ENCODE results near the gene GUCY2C. TPM values are rescaled to one million over a fixed set of nuclear protein-coding genes. Genes with fewer than 3 reads are reported as not detected.

Gene GUCY2C
- total RNA-seq, 1 experiment from 2014 or later, result 0.11 TPM

- DNase-seq (ENCODE audit: low read depth, low spot score), result no peak
- in situ Hi-C loops (cut with HindIII; ENCODE audit: low pct_unique_long_range_greater_than_20kb, low sequenced_read_pairs), result no loop called here
These were observed 45.6 kb downstream of the GUCY2C start for GRCh38 chr12:14650789-14651188.

- in situ Hi-C loops (cut with HindIII; ENCODE audit: low pct_unique_long_range_greater_than_20kb, low sequenced_read_pairs), result no loop called here
- DNase-seq (ENCODE audit: low read depth, low spot score), result no peak
These were observed 49.2 kb downstream of the GUCY2C start for GRCh38 chr12:14647028-14647750.

GRCh38 chr12:14643251-14643650 is 53.1 kb downstream of the GUCY2C start:
- in situ Hi-C loops (cut with HindIII; ENCODE audit: low pct_unique_long_range_greater_than_20kb, low sequenced_read_pairs), result no loop called here
- DNase-seq (ENCODE audit: low read depth, low spot score), result no peak

GRCh38 chr12:14638066-14638465 is 58.3 kb downstream of the GUCY2C start:
- DNase-seq (ENCODE audit: low read depth, low spot score), result no peak
- in situ Hi-C loops (cut with HindIII; ENCODE audit: low pct_unique_long_range_greater_than_20kb, low sequenced_read_pairs), result no loop called here

- in situ Hi-C loops (cut with HindIII; ENCODE audit: low pct_unique_long_range_greater_than_20kb, low sequenced_read_pairs), result no loop called here
- DNase-seq (ENCODE audit: low read depth, low spot score), result no peak
These were observed 60.6 kb downstream of the GUCY2C start for GRCh38 chr12:14635776-14636175.

- DNase-seq (ENCODE audit: low read depth, low spot score), result no peak
- in situ Hi-C loops (cut with HindIII; ENCODE audit: low pct_unique_long_range_greater_than_20kb, low sequenced_read_pairs), result no loop called here
These were observed 65.6 kb downstream of the GUCY2C start for GRCh38 chr12:14630793-14631192.

GRCh38 chr12:14629832-14630710 is 66.3 kb downstream of the GUCY2C start:
- DNase-seq (ENCODE audit: low read depth, low spot score), result peak; percentile 84
- in situ Hi-C loops (cut with HindIII; ENCODE audit: low pct_unique_long_range_greater_than_20kb, low sequenced_read_pairs), result no loop called here

GRCh38 chr12:14628771-14629170 is 67.6 kb downstream of the GUCY2C start:
- DNase-seq (ENCODE audit: low read depth, low spot score), result no peak
- in situ Hi-C loops (cut with HindIII; ENCODE audit: low pct_unique_long_range_greater_than_20kb, low sequenced_read_pairs), result no loop called here

- DNase-seq (ENCODE audit: low read depth, low spot score), result no peak
- in situ Hi-C loops (cut with HindIII; ENCODE audit: low pct_unique_long_range_greater_than_20kb, low sequenced_read_pairs), result loop anchor here (25.0 kb wide), 1 partner anchor 110 kb away; no protein-coding TSS in a partner anchor
These were observed 74.6 kb downstream of the GUCY2C start for GRCh38 chr12:14621826-14622225.

- no peak for DNase-seq (ENCODE audit: low read depth, low spot score)
- in situ Hi-C loops (cut with HindIII; ENCODE audit: low pct_unique_long_range_greater_than_20kb, low sequenced_read_pairs), result loop anchor here (25.0 kb wide), 1 partner anchor 108 kb away; no protein-coding TSS in a partner anchor
These were observed 76.5 kb downstream of the GUCY2C start for GRCh38 chr12:14619741-14620501.

GRCh38 chr12:14618983-14619382 is 77.4 kb downstream of the GUCY2C start:
- in situ Hi-C loops (cut with HindIII; ENCODE audit: low pct_unique_long_range_greater_than_20kb, low sequenced_read_pairs), result loop anchor here (25.0 kb wide), 1 partner anchor 107 kb away; no protein-coding TSS in a partner anchor
- peak; percentile 65 for DNase-seq (ENCODE audit: low read depth, low spot score)

- no peak for DNase-seq (ENCODE audit: low read depth, low spot score)
- in situ Hi-C loops (cut with HindIII; ENCODE audit: low pct_unique_long_range_greater_than_20kb, low sequenced_read_pairs), result loop anchor here (25.0 kb wide), 1 partner anchor 102 kb away; no protein-coding TSS in a partner anchor
These were observed 81.7 kb downstream of the GUCY2C start for GRCh38 chr12:14614704-14615121.

- no peak for DNase-seq (ENCODE audit: low read depth, low spot score)
- in situ Hi-C loops (cut with HindIII; ENCODE audit: low pct_unique_long_range_greater_than_20kb, low sequenced_read_pairs), result loop anchor here (25.0 kb wide), 1 partner anchor 101 kb away; no protein-coding TSS in a partner anchor
These were observed 82.7 kb downstream of the GUCY2C start for GRCh38 chr12:14613718-14614117.

- DNase-seq (ENCODE audit: low read depth, low spot score), result no peak
- in situ Hi-C loops (cut with HindIII; ENCODE audit: low pct_unique_long_range_greater_than_20kb, low sequenced_read_pairs), result loop anchor here (25.0 kb wide), 1 partner anchor 101 kb away; no protein-coding TSS in a partner anchor
These were observed 83.4 kb downstream of the GUCY2C start for GRCh38 chr12:14612898-14613445.

- in situ Hi-C loops (cut with HindIII; ENCODE audit: low pct_unique_long_range_greater_than_20kb, low sequenced_read_pairs), result loop anchor here (25.0 kb wide), 1 partner anchor 100 kb away; no protein-coding TSS in a partner anchor
- DNase-seq (ENCODE audit: low read depth, low spot score), result no peak
These were observed 84.1 kb downstream of the GUCY2C start for GRCh38 chr12:14612250-14612649.

GRCh38 chr12:14611640-14612203 is 84.7 kb downstream of the GUCY2C start:
- in situ Hi-C loops (cut with HindIII; ENCODE audit: low pct_unique_long_range_greater_than_20kb, low sequenced_read_pairs), result loop anchor here (25.0 kb wide), 1 partner anchor 99 kb away; no protein-coding TSS in a partner anchor
- DNase-seq (ENCODE audit: low read depth, low spot score), result no peak

GRCh38 chr12:14607568-14607967 is 88.8 kb downstream of the GUCY2C start:
- in situ Hi-C loops (cut with HindIII; ENCODE audit: low pct_unique_long_range_greater_than_20kb, low sequenced_read_pairs), result loop anchor here (25.0 kb wide), 1 partner anchor 95 kb away; no protein-coding TSS in a partner anchor
- DNase-seq (ENCODE audit: low read depth, low spot score), result no peak

Measured in SK-MEL-5 (cell line).